ENCODE data around the gene LRRC8E. TPM values are rescaled to one million over a fixed set of nuclear protein-coding genes. Genes with fewer than 3 reads are reported as not detected.

Gene LRRC8E
- total RNA-seq, 2 donors from 2014 or later = 2.8 to 3.4 TPM

DNA sequence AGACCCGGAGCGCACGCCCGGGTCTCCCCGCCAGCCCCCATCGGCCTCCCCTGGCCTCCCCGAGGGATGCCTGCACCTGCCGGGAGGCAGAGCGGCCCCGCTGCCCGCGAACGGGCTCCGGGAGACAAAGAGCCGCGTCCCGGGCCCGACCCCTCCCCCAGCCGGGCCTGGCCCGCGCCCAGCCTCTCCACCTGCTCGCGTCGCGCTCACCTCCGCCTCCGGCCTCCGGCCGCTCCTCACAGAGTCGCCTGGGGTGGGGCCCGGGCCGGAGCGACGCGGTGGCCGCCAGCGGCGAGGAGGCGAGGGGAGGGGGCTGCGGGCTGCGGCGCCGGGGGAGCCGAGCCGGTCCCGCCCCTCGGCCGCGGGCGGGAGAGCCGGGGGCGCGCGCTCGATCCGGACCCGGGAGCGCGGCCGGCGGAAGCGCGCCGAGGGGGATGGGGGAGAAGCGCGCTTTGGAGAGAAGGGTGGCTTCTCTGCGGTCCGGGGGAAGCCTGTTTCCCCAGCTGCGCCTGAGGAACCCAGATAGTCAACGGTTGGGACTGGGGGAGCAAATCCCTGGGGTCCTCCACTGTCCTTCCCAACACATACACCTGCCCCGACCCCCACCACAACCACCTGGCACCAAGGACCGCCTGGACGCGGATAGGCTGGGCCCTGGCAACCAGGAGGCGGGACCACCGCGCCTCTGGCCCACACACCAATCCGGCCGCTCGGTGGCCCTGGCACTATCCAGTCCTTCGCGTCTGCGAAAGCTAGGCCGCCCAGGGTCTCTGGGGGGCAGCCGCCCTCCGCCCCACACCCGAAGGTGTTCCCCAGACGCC is 14.0 kb upstream of the LRRC8E start, which contains the start of gene PRR36:
TSS of gene PRR36 (minus strand) at position 315 of the 821 bp plus-strand sequence. CDS start 701 bp downstream, outside the sequence.
- peak within 1 kb of the TSS; percentile 78 for H3K4me3 ChIP-seq (ENCODE audit: low read length)
- peak; percentile 95 for DNase-seq
- H3K27ac ChIP-seq (ENCODE audit: low read depth, low read length) = peak within 1 kb of the TSS; percentile 72
- peaks cover 14% of the 10 kb centered on the region for H3K27me3 ChIP-seq (ENCODE audit: control insufficient read depth, insufficient read depth, low read length, poor library complexity, severe bottlenecking)
- Mint-ChIP-seq H3K27ac (no peak within 1 kb of the TSS), H3K36me3 (ENCODE audit: low read depth) (no peaks in the 10 kb centered on the region), H3K4me3 (peak within 1 kb of the TSS; percentile 64), H3K4me1 (peaks cover 3% of the 10 kb centered on the region), H3K27me3 (ENCODE audit: insufficient read depth) (peaks cover 54% of the 10 kb centered on the region), H3K9me3 (peaks cover 1% of the 10 kb centered on the region)
- no peaks in the 10 kb centered on the region for H3K4me1 ChIP-seq (ENCODE audit: control insufficient read depth, insufficient read depth, low read length)
- 0% methylated on average over 15 to 87 of the region's 88 CpGs for WGBS, 2 experiments (ENCODE audit: insufficient coverage in 1 of 2, insufficient read length in 1 of 2)
- H3K9me3 ChIP-seq (ENCODE audit: control insufficient read depth, low read length) = no peaks in the 10 kb centered on the region
- TF ChIP-seq, protein P1, sequence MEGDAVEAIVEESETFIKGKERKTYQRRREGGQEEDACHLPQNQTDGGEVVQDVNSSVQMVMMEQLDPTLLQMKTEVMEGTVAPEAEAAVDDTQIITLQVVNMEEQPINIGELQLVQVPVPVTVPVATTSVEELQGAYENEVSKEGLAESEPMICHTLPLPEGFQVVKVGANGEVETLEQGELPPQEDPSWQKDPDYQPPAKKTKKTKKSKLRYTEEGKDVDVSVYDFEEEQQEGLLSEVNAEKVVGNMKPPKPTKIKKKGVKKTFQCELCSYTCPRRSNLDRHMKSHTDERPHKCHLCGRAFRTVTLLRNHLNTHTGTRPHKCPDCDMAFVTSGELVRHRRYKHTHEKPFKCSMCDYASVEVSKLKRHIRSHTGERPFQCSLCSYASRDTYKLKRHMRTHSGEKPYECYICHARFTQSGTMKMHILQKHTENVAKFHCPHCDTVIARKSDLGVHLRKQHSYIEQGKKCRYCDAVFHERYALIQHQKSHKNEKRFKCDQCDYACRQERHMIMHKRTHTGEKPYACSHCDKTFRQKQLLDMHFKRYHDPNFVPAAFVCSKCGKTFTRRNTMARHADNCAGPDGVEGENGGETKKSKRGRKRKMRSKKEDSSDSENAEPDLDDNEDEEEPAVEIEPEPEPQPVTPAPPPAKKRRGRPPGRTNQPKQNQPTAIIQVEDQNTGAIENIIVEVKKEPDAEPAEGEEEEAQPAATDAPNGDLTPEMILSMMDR (conservative IDR thresholded peaks at IDR 0.05) = peak; percentile 28
- peak within 1 kb of the TSS; percentile 38 for H3K9ac ChIP-seq (ENCODE audit: extremely low read depth, low read length, poor library complexity, severe bottlenecking)
- H3K36me3 ChIP-seq (ENCODE audit: control insufficient read depth, insufficient read depth, low read length) = no peaks in the 10 kb centered on the region

- no peaks in the 10 kb centered on the region for H3K36me3 ChIP-seq (ENCODE audit: control insufficient read depth, insufficient read depth, low read length)
- TF ChIP-seq, protein P1 (conservative IDR thresholded peaks at IDR 0.05) = no peak
- H3K4me1 ChIP-seq (ENCODE audit: control insufficient read depth, insufficient read depth, low read length) = no peaks in the 10 kb centered on the region
- no peaks in the 10 kb centered on the region for H3K36me3 Mint-ChIP-seq (ENCODE audit: low read depth)
- H3K9me3 ChIP-seq (ENCODE audit: control insufficient read depth, low read length) = no peaks in the 10 kb centered on the region
- peak overlapping the region; percentile 64 for H3K4me3 Mint-ChIP-seq
- H3K27me3 Mint-ChIP-seq (ENCODE audit: insufficient read depth) = peaks cover 54% of the 10 kb centered on the region
- H3K9me3 Mint-ChIP-seq = peaks cover 1% of the 10 kb centered on the region
- H3K27me3 ChIP-seq (ENCODE audit: control insufficient read depth, insufficient read depth, low read length, poor library complexity, severe bottlenecking) = peaks cover 14% of the 10 kb centered on the region
- no peak for DNase-seq
- 59 to 65% methylated on average over 5 to 12 of the region's 12 CpGs for WGBS, 2 experiments (ENCODE audit: insufficient coverage in 1 of 2, insufficient read length in 1 of 2)
- H3K4me1 Mint-ChIP-seq = peaks cover 3% of the 10 kb centered on the region
- peak overlapping the region; percentile 78 for H3K4me3 ChIP-seq (ENCODE audit: low read length)
- no peak overlapping the region for H3K27ac ChIP-seq (ENCODE audit: low read depth, low read length)
- H3K27ac Mint-ChIP-seq = no peak overlapping the region
- no peak overlapping the region for H3K9ac ChIP-seq (ENCODE audit: extremely low read depth, low read length, poor library complexity, severe bottlenecking)
Observed at GRCh38 chr19:7874897-7875273, 13.4 kb upstream of the LRRC8E start.

DNA sequence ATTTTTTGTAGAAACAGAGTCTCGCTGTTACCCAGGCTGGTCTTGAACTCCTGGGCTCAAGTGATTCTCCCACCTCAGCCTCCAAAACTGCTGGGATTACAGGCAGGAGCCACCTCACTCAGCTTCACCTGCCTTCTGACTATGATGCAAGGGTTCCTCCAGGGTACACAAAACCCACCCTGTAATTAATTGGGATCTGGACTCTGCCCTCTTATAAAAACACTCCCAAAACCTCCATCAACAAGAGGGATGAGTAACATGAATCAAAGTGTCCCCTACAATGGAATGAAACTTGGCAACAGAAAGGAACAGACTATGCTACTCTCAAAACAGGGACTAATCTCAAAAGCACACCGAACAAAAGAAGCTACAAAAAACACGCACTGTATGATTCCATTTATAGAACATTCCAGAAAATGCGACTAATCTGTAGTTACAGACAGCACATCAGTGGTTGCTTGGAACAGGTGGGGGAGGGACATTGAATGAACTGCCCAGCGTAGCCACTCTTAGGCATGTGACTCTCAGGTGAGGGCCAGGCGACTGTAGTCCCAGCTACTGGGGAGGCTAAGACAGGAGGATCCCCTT is 11.0 kb upstream of the LRRC8E start:
- no peak overlapping the region for H3K4me3 ChIP-seq (ENCODE audit: low read length)
- no peaks in the 10 kb centered on the region for H3K9me3 Mint-ChIP-seq
- H3K4me1 Mint-ChIP-seq = no peaks in the 10 kb centered on the region
- WGBS, 2 experiments (ENCODE audit: insufficient coverage in 1 of 2, insufficient read length in 1 of 2) = 84 to 88% methylated on average over 6 of the region's 6 CpGs
- no peak overlapping the region for H3K9ac ChIP-seq (ENCODE audit: extremely low read depth, low read length, poor library complexity, severe bottlenecking)
- H3K4me1 ChIP-seq (ENCODE audit: control insufficient read depth, insufficient read depth, low read length) = no peaks in the 10 kb centered on the region
- H3K27ac Mint-ChIP-seq = no peak overlapping the region
- no peak overlapping the region for H3K4me3 Mint-ChIP-seq
- no peak overlapping the region for H3K27ac ChIP-seq (ENCODE audit: low read depth, low read length)
- TF ChIP-seq, protein P1 (conservative IDR thresholded peaks at IDR 0.05) = no peak
- peaks cover 14% of the 10 kb centered on the region for H3K27me3 ChIP-seq (ENCODE audit: control insufficient read depth, insufficient read depth, low read length, poor library complexity, severe bottlenecking)
- H3K9me3 ChIP-seq (ENCODE audit: control insufficient read depth, low read length) = no peaks in the 10 kb centered on the region
- no peaks in the 10 kb centered on the region for H3K36me3 ChIP-seq (ENCODE audit: control insufficient read depth, insufficient read depth, low read length)
- peaks cover 46% of the 10 kb centered on the region for H3K27me3 Mint-ChIP-seq (ENCODE audit: insufficient read depth)
- no peaks in the 10 kb centered on the region for H3K36me3 Mint-ChIP-seq (ENCODE audit: low read depth)
- DNase-seq = no peak

All from endodermal cell (in vitro differentiated cells).